ENCODE results near the gene ATP11B.
"Not testable (repeated sequence)": the region's sequence is repeated elsewhere in the genome, so short reads cannot be mapped to it uniquely, and the experiment has no call there.

ATP11B gene

DNA sequence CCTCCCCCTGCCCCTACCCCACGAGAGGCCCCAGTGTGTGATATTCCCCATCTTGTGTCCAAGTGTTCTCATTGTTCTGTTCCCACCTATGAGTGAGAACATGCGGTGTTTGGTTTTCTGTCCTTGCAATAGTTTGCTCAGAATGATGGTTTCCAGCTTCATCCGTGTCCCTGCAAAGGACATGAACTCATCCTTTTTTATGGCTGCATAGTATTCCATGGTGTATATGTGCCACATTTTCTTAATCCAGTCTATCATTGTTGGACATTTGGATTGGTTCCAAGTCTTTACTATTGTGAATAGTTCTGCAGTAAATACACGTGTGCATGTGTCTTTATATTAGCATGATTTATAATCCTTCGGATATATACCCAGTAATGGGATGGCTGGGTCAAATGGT lies 29.0 kb downstream of the ATP11B start:
- not testable (repeated sequence) for H3K27me3 ChIP-seq (ENCODE audit: control insufficient read depth in 2 of 2, insufficient read depth in 2 of 2, low read length in 2 of 2); H3K4me1 ChIP-seq (ENCODE audit: control insufficient read depth in 2 of 2, insufficient read depth in 2 of 2, low read length in 2 of 2); H3K9me3 ChIP-seq (ENCODE audit: control insufficient read depth in 2 of 2, low read length in 2 of 2); H3K27ac ChIP-seq (ENCODE audit: low read depth in 2 of 2, low read length in 2 of 2); H3K36me3 ChIP-seq (ENCODE audit: control insufficient read depth in 2 of 2, insufficient read depth in 2 of 2, low read length in 2 of 2); H3K9ac ChIP-seq (ENCODE audit: low read depth in 1 of 2, low read length in 2 of 2); H3K4me3 ChIP-seq (ENCODE audit: low read length in 2 of 2)

DNA sequence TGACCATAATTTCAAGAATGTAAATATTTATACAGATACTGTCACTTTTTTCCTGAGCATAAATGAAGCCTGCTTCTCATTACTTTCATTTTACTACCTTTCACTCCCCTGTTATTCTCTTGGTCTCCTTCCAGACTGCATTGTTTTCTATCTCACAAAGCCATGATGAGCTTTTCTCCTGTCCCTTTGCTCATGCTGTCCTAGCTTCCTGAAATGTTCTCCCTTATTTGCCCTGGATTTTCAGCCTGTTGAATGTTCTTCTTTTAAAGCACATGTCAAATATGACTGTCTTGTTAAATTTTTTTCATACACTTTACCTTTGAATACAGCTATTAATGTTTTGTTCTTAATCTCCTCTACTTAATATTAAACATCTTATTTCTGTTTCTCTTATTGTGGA lies 31.7 kb downstream of the ATP11B start:
- H3K36me3 ChIP-seq (ENCODE audit: control insufficient read depth in 2 of 2, insufficient read depth in 2 of 2, low read length in 2 of 2) = peaks cover 0 to under 1% of the 10 kb centered on the region in 2 donors
- peaks cover 6 to 8% of the 10 kb centered on the region in 2 donors for H3K4me1 ChIP-seq (ENCODE audit: control insufficient read depth in 2 of 2, insufficient read depth in 2 of 2, low read length in 2 of 2)
- H3K9me3 ChIP-seq (ENCODE audit: control insufficient read depth in 2 of 2, low read length in 2 of 2) = no peaks in the 10 kb centered on the region

DNA sequence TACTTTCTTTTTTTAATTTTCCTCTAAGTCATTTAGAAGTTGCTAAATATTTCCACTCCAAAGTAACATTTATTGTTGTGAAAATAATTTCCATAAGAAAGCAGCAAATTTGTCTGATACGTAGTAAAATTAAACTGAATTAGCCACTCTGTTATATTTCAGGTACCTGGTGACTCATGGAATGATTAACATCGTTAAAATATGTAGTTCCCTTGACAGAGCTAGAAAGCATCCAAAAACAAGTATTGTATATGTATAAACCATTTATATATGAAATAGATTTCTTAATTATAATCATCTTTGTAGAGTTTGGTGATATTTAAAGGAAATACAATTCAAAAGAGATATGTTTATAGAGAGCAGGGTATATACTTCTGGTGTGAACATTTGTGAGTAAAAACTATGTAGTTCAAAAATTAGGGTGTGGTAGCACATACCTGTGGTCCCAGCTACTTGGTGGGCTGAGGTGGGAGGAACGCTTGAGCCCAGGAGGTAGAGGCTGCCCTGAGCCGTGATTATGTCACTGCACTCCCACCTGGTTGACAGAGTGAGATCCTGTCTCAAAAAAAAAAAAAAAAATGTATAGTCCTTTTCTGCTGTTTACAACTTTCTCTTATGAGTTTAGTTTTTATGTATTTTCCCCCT lies 36.6 kb downstream of the ATP11B start:
- Histone ChIP-seq H3K9me3 (ENCODE audit: control insufficient read depth in 2 of 2, low read length in 2 of 2) (no peaks in the 10 kb centered on the region), H3K9ac (ENCODE audit: low read depth in 1 of 2, low read length in 2 of 2) (no peak overlapping the region), H3K36me3 (ENCODE audit: control insufficient read depth in 2 of 2, insufficient read depth in 2 of 2, low read length in 2 of 2) (peaks cover 8 to 21% of the 10 kb centered on the region in 2 donors), H3K27ac (ENCODE audit: low read depth in 2 of 2, low read length in 2 of 2) (no peak overlapping the region), H3K4me1 (ENCODE audit: control insufficient read depth in 2 of 2, insufficient read depth in 2 of 2, low read length in 2 of 2) (peaks cover 0 to 3% of the 10 kb centered on the region in 2 donors), H3K4me3 (ENCODE audit: low read length in 2 of 2) (no peak overlapping the region), H3K27me3 (ENCODE audit: control insufficient read depth in 2 of 2, insufficient read depth in 2 of 2, low read length in 2 of 2) (no peaks in the 10 kb centered on the region)

More for the DNA sequence above, 31.7 kb downstream of the ATP11B start:
- Histone ChIP-seq H3K27ac (ENCODE audit: low read depth in 2 of 2, low read length in 2 of 2) (no peak overlapping the region), H3K9ac (ENCODE audit: low read depth in 1 of 2, low read length in 2 of 2) (no peak overlapping the region), H3K4me3 (ENCODE audit: low read length in 2 of 2) (no peak overlapping the region), H3K27me3 (ENCODE audit: control insufficient read depth in 2 of 2, insufficient read depth in 2 of 2, low read length in 2 of 2) (no peaks in the 10 kb centered on the region)

DNA sequence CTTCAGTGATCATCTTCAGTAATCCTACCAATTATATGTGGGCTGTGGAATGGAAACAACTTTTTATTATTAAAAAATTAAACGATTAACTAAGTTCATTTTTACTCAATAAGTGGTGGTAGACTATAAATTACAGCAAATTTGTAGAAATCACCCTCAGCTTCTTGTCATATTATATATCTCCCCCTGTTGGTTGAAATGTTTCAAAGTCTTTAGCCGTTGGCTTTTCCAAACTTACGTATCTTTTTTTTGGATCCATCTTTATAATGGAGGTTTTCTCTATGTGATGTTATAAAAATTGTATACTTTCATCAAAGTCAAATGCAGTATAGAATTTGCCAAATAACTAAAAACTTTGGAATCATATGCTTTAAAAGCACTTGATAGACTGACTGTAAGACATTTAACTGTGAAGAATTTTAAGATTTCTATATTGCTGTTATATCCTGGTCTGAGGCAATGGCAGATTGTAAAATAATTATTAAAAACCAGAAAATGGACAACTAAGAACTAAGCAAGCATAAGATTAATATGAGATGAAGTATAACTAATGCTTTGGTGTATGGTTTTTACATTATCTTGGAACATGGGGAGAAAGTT lies 44.7 kb downstream of the ATP11B start:
- H3K4me3 ChIP-seq (ENCODE audit: low read length in 2 of 2) = no peak overlapping the region

DNA sequence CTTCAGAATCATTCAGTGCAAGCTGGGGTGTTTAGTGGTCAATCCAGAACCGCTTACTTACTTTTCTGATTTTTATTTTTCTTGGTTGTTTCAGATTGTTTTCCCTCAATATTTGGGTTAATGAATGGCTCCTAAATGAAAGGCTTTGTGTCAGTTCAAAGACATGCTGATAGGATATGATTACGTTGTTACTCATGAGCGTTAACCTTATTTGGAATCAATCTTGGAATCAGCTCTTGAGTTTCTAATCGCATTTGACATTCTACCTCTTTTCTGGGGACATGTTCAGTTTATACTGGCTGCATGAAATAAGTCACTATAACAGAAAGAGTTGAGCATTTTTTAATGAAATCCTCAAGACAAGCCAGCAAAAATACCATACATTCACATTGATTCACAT lies 50.2 kb downstream of the ATP11B start:
- Histone ChIP-seq H3K4me3 (ENCODE audit: low read length in 2 of 2) (no peak overlapping the region), H3K27ac (ENCODE audit: low read depth in 2 of 2, low read length in 2 of 2) (no peak overlapping the region), H3K36me3 (ENCODE audit: control insufficient read depth in 2 of 2, insufficient read depth in 2 of 2, low read length in 2 of 2) (peaks cover 42 to 47% of the 10 kb centered on the region in 2 donors), H3K9me3 (ENCODE audit: control insufficient read depth in 2 of 2, low read length in 2 of 2) (no peaks in the 10 kb centered on the region), H3K4me1 (ENCODE audit: control insufficient read depth in 2 of 2, insufficient read depth in 2 of 2, low read length in 2 of 2) (no peaks in the 10 kb centered on the region), H3K27me3 (ENCODE audit: control insufficient read depth in 2 of 2, insufficient read depth in 2 of 2, low read length in 2 of 2) (no peaks in the 10 kb centered on the region), H3K9ac (ENCODE audit: low read depth in 1 of 2, low read length in 2 of 2) (no peak overlapping the region)

More for the DNA sequence above, 44.7 kb downstream of the ATP11B start:
- H3K36me3 ChIP-seq (ENCODE audit: control insufficient read depth in 2 of 2, insufficient read depth in 2 of 2, low read length in 2 of 2) = peaks cover 39 to 40% of the 10 kb centered on the region in 2 donors
- H3K4me1 ChIP-seq (ENCODE audit: control insufficient read depth in 2 of 2, insufficient read depth in 2 of 2, low read length in 2 of 2) = no peaks in the 10 kb centered on the region
- H3K27ac ChIP-seq (ENCODE audit: low read depth in 2 of 2, low read length in 2 of 2) = no peak overlapping the region
- no peaks in the 10 kb centered on the region for H3K27me3 ChIP-seq (ENCODE audit: control insufficient read depth in 2 of 2, insufficient read depth in 2 of 2, low read length in 2 of 2)
- no peaks in the 10 kb centered on the region for H3K9me3 ChIP-seq (ENCODE audit: control insufficient read depth in 2 of 2, low read length in 2 of 2)
- H3K9ac ChIP-seq (ENCODE audit: low read depth in 1 of 2, low read length in 2 of 2) = no peak overlapping the region

DNA sequence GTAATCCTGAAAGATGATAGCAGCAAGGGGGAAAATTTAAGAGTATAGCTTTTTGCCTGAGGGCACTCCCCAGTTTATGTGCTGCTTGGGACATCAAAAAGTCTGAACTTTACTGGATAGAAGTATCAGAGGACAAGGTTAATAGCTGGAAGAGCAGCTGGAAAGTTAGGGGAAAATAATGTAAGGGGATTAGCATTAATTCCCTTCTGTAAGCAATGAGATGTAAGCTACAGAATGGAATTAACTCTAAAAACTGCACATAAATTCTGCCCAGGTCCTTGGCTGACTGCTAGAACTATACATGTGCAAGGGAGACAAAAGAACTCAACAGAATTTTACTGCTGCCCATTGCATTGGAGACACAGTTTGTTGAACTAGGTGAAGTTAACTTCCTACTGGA lies 55.6 kb downstream of the ATP11B start:
- no peaks in the 10 kb centered on the region for H3K4me1 ChIP-seq (ENCODE audit: control insufficient read depth in 2 of 2, insufficient read depth in 2 of 2, low read length in 2 of 2)
- H3K27me3 ChIP-seq (ENCODE audit: control insufficient read depth in 2 of 2, insufficient read depth in 2 of 2, low read length in 2 of 2) = no peaks in the 10 kb centered on the region
- no peak overlapping the region for H3K27ac ChIP-seq (ENCODE audit: low read depth in 2 of 2, low read length in 2 of 2)
- no peaks in the 10 kb centered on the region for H3K9me3 ChIP-seq (ENCODE audit: control insufficient read depth in 2 of 2, low read length in 2 of 2)
- peaks cover 39 to 51% of the 10 kb centered on the region in 2 donors for H3K36me3 ChIP-seq (ENCODE audit: control insufficient read depth in 2 of 2, insufficient read depth in 2 of 2, low read length in 2 of 2)
- H3K9ac ChIP-seq (ENCODE audit: low read depth in 1 of 2, low read length in 2 of 2) = no peak overlapping the region
- no peak overlapping the region for H3K4me3 ChIP-seq (ENCODE audit: low read length in 2 of 2)

DNA sequence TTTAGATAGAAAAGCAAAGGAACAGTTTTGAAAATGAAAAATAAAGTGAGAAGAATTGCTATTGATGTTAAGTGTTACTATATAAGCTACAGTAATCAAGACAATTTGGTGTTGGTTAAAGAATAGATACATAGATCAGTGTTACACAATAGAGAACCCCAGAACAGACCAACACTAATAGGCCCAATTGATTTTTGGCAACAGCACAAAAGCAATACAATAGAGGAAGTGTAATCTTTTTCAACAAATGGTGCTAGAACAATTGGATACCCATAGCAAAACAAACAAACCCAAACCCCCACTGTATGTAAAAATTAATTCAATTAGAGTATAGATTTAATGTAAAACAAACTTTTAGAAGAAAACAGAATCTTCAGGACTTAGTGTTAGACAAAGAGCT lies 61.8 kb downstream of the ATP11B start:
- Histone ChIP-seq H3K4me1 (ENCODE audit: control insufficient read depth in 2 of 2, insufficient read depth in 2 of 2, low read length in 2 of 2) (no peaks in the 10 kb centered on the region), H3K9me3 (ENCODE audit: control insufficient read depth in 2 of 2, low read length in 2 of 2) (no peaks in the 10 kb centered on the region), H3K9ac (ENCODE audit: low read depth in 1 of 2, low read length in 2 of 2) (no peak overlapping the region), H3K27ac (ENCODE audit: low read depth in 2 of 2, low read length in 2 of 2) (no peak overlapping the region), H3K36me3 (ENCODE audit: control insufficient read depth in 2 of 2, insufficient read depth in 2 of 2, low read length in 2 of 2) (peaks cover 20 to 32% of the 10 kb centered on the region in 2 donors), H3K27me3 (ENCODE audit: control insufficient read depth in 2 of 2, insufficient read depth in 2 of 2, low read length in 2 of 2) (no peaks in the 10 kb centered on the region), H3K4me3 (ENCODE audit: low read length in 2 of 2) (no peak overlapping the region)

DNA sequence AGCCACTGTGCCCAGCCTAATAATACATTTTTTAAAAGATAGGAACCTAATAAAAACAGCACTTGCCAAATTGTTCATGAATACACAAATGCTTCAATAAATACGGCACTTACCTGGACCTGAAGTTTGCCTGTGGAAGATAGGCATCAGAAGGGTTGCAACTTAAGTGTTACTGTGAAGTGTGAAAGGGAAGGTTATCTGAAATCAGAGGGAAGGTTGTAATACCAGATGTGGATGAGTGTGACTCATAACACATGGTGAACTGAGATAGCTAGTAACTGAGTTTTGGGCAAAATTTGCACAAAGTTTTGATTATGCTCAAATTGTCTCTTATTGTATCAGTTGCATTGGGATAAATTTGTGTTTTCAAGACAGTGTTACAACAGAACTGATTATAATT lies 68.0 kb downstream of the ATP11B start:
- Histone ChIP-seq H3K9ac (ENCODE audit: low read depth in 1 of 2, low read length in 2 of 2) (no peak overlapping the region), H3K4me3 (ENCODE audit: low read length in 2 of 2) (no peak overlapping the region), H3K36me3 (ENCODE audit: control insufficient read depth in 2 of 2, insufficient read depth in 2 of 2, low read length in 2 of 2) (peaks cover 19 to 34% of the 10 kb centered on the region in 2 donors), H3K9me3 (ENCODE audit: control insufficient read depth in 2 of 2, low read length in 2 of 2) (no peaks in the 10 kb centered on the region), H3K27ac (ENCODE audit: low read depth in 2 of 2, low read length in 2 of 2) (no peak overlapping the region), H3K4me1 (ENCODE audit: control insufficient read depth in 2 of 2, insufficient read depth in 2 of 2, low read length in 2 of 2) (no peaks in the 10 kb centered on the region), H3K27me3 (ENCODE audit: control insufficient read depth in 2 of 2, insufficient read depth in 2 of 2, low read length in 2 of 2) (no peaks in the 10 kb centered on the region)

DNA sequence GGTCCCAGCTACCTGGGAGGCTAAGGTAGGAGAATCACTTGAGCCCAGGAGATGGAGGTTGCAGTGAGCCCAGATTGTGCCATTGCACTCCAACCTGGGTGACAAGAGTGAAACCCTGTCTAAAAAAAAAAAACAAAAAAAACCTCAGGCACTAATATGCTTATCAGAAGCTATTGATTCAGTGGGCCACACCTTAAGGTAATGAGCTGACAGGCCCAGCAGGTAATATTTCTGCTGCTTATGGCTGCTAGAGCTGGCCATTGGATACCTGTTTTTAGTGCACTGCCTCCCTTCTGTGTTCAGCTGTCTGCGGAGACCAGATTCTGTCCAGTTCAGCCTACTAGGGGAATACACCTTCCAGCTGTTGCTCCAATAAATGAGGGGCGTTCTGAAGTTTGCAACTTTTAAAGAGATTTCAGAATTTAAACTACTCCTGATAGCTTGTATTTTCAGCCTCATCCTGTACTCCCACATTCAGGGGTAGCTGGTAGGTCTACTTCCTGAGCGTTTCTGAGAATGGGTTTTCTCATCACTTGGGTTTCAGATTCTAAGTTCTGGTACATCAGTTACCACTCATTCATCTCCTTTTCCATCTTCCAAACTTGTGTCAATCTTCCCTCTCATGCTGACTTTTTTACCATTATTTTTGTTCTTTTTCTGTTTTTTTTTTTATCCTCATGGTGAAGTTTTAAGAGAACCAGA lies 69.0 kb downstream of the ATP11B start:
- Histone ChIP-seq H3K4me3 (ENCODE audit: low read length in 2 of 2) (no peak overlapping the region), H3K27ac (ENCODE audit: low read depth in 2 of 2, low read length in 2 of 2) (no peak overlapping the region), H3K27me3 (ENCODE audit: control insufficient read depth in 2 of 2, insufficient read depth in 2 of 2, low read length in 2 of 2) (no peaks in the 10 kb centered on the region), H3K4me1 (ENCODE audit: control insufficient read depth in 2 of 2, insufficient read depth in 2 of 2, low read length in 2 of 2) (no peaks in the 10 kb centered on the region), H3K9ac (ENCODE audit: low read depth in 1 of 2, low read length in 2 of 2) (no peak overlapping the region), H3K9me3 (ENCODE audit: control insufficient read depth in 2 of 2, low read length in 2 of 2) (no peaks in the 10 kb centered on the region), H3K36me3 (ENCODE audit: control insufficient read depth in 2 of 2, insufficient read depth in 2 of 2, low read length in 2 of 2) (peaks cover 21 to 31% of the 10 kb centered on the region in 2 donors)

DNA sequence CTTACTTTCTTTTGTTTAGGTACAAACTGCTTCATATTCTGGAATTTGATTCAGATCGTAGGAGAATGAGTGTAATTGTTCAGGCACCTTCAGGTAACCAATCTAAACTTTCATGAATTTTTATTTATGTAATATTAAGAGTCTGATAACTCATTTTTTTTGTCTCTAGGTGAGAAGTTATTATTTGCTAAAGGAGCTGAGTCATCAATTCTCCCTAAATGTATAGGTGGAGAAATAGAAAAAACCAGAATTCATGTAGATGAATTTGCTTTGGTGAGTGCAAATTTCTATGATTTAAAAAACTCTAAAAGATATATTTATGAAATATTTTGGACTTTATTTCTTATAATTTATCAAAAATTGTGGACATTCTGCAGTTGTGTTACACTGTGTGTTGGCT lies 75.8 kb downstream of the ATP11B start:
- Histone ChIP-seq H3K27me3 (ENCODE audit: control insufficient read depth in 2 of 2, insufficient read depth in 2 of 2, low read length in 2 of 2) (no peaks in the 10 kb centered on the region), H3K36me3 (ENCODE audit: control insufficient read depth in 2 of 2, insufficient read depth in 2 of 2, low read length in 2 of 2) (peaks cover 50 to 55% of the 10 kb centered on the region in 2 donors), H3K4me1 (ENCODE audit: control insufficient read depth in 2 of 2, insufficient read depth in 2 of 2, low read length in 2 of 2) (no peaks in the 10 kb centered on the region), H3K9me3 (ENCODE audit: control insufficient read depth in 2 of 2, low read length in 2 of 2) (no peaks in the 10 kb centered on the region), H3K27ac (ENCODE audit: low read depth in 2 of 2, low read length in 2 of 2) (no peak overlapping the region), H3K9ac (ENCODE audit: low read depth in 1 of 2, low read length in 2 of 2) (no peak overlapping the region), H3K4me3 (ENCODE audit: low read length in 2 of 2) (no peak overlapping the region)

Measured in mucosa of rectum (tissue), 2 donors.